Fibroblast of lung (primary cell): ENCODE data around the gene RASSF8. TPM values are rescaled to one million over a fixed set of nuclear protein-coding genes. Genes with fewer than 3 reads are reported as not detected.

Experiments used
- DNase-seq, 2 donors: peaks; one replicate each; pipeline versions ENCODE4 v3.0.0 to v3.0.0-alpha.2; 2010; ENCODE audit warnings: low read depth in 2 of 2
- H2AFZ ChIP-seq: 2 replicates; pipeline ENCODE4 v1.5.1; 2012; ENCODE audit warnings: low read length, control low read depth, inconsistent platforms
- H3K27ac ChIP-seq: 2 replicates; pipeline ENCODE4 v1.5.1; 2011; ENCODE audit warnings: low read length, control low read depth; ENCODE audit not compliant: insufficient read depth
- H3K27me3 ChIP-seq: 2 replicates; pipeline ENCODE4 v1.5.1; 2011; ENCODE audit warnings: mild to moderate bottlenecking, low read length; ENCODE audit not compliant: control insufficient read depth, insufficient read depth
- H3K36me3 ChIP-seq: 2 replicates; pipeline ENCODE4 v1.5.1; 2011; ENCODE audit warnings: low read length; ENCODE audit not compliant: control insufficient read depth, insufficient read depth
- H3K4me1 ChIP-seq: 2 replicates; pipeline ENCODE4 v1.5.1; 2011; ENCODE audit warnings: low read length; ENCODE audit not compliant: control insufficient read depth, insufficient read depth; ENCODE audit errors: extremely low read depth
- H3K4me2 ChIP-seq: 2 replicates; pipeline ENCODE4 v1.5.1; 2011; ENCODE audit warnings: low read length, control low read depth; ENCODE audit not compliant: insufficient read depth; ENCODE audit errors: extremely low read depth
- H3K4me3 ChIP-seq, 4 experiments: fragments of 200-600 bp in 1 of 4; sonication (generic) in 1 of 4; replicated peaks in 1 of 4; 2 replicates each; pipeline ENCODE4 v1.5.1; 2011 to 2016; ENCODE audit warnings: low read length in 4 of 4, low read depth in 3 of 4, mild to moderate bottlenecking in 3 of 4, control low read depth in 2 of 4, inconsistent platforms in 1 of 4, mixed read lengths in 1 of 4; ENCODE audit not compliant: insufficient read depth in 1 of 4; ENCODE audit errors: control extremely low read depth in 1 of 4
- H3K79me2 ChIP-seq: 2 replicates; pipeline ENCODE4 v1.5.1; 2012; ENCODE audit warnings: mild to moderate bottlenecking, low read length, inconsistent platforms; ENCODE audit not compliant: control insufficient read depth, insufficient read depth
- H3K9ac ChIP-seq: 2 replicates; pipeline ENCODE4 v1.5.1; 2011; ENCODE audit warnings: mild to moderate bottlenecking, low read length, control low read depth; ENCODE audit not compliant: insufficient read depth
- H3K9me3 ChIP-seq: 2 replicates; pipeline ENCODE4 v1.5.1; 2012; ENCODE audit warnings: low read depth, low read length; ENCODE audit not compliant: control insufficient read depth, insufficient read depth
- H4K20me1 ChIP-seq: 2 replicates; pipeline ENCODE4 v1.5.1; 2011; ENCODE audit warnings: low read length; ENCODE audit not compliant: control insufficient read depth, insufficient read depth; ENCODE audit errors: extremely low read depth
- EZH2 ChIP-seq: IDR thresholded peaks from 2 replicates; pipeline ENCODE4 v1.5.1; 2012; ENCODE audit warnings: low read length, control low read depth, mild to moderate bottlenecking; ENCODE audit errors: missing control alignments
- polyA plus RNA-seq, 2 donors: library from polyadenylated mRNA; depleted of rRNA in 1 of 2; stranded (reverse) in 1 of 2; unstranded in 1 of 2; fragments of >200 nt; gene quantifications; 2 replicates each; pipeline ENCODE4 v1.2.1, GENCODE V29; 2011 to 2012; ENCODE audit warnings: missing spikeins in 1 of 2
- total RNA-seq: library from RNA; depleted of rRNA; stranded (reverse); fragments of >200 nt; gene quantifications from 2 replicates; pipeline ENCODE4 v1.2.1, GENCODE V29; 2014
- TF ChIP-seq, protein P1 (sequence below), 2 donors: IDR thresholded peaks in 1 of 2; conservative IDR thresholded peaks in 1 of 2; 1 replicate in 1 of 2; 2 replicates in 1 of 2; pipeline ENCODE4 v1.5.1; 2011 to 2012; ENCODE audit warnings: low read length in 2 of 2, control low read depth in 1 of 2, inconsistent platforms in 1 of 2, low read depth in 1 of 2, mild to moderate bottlenecking in 1 of 2

The RASSF8 gene
- total and polyA plus RNA-seq, 2 donors (not counting 1 experiment from before 2014, with no cell fraction given): 28.8 to 52.8 TPM

DNA sequence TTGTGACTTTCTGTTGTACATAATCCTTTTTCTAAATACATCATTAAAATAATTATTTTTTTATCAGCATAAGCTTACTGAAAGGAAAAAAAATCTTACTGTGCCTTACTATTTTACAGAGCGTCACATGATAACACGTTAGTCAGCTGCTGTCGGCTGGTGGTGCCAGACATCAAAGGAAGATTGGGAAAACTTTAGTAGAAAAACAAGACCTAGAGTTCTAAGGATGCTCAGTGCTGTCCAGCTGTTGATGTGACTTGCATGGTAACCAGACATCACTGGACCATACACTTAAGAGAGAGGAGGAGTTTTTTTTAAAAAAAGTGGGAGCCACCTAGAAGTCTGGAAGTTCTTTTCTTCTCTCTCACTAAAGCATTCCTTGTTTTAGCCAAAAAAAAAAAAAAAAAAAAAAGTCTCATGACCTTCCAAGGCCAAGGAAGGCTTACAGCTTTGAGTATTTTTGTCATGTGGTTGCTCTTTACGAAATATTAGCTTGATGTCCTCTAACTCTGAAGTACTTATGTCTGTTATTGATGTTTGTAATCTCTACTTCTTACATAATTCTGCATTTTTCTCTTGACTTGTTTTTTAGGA lies 4.5 kb downstream of the RASSF8 start:
- H3K4me3 ChIP-seq: no peak overlapping the region

DNA sequence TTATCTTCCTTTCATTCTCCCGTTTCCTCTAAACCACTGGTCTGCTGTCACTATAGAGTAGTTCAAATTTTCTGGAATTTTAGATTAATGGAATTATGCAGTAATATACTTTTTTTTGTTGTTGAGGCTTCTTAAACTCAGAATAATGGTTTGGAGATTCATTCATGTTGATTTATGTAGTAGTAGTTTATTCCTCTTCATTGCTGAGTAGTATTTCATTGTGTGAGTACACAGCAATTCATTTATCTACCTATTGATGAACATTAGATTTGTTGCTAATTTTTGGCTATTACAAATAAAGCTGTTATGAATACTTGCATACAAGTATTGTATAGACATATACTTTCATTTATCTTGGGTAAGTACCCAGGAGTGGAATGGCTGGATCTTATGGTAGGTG lies 7.2 kb downstream of the RASSF8 start:
- Histone ChIP-seq H3K9me3 (no peaks in the 10 kb centered on the region), H3K9ac (no peak overlapping the region), H3K36me3 (no peaks in the 10 kb centered on the region), H3K79me2 (peaks cover 89% of the 10 kb centered on the region), H3K4me3 (no peak overlapping the region), H2AFZ (no peak overlapping the region), H4K20me1 (no peaks in the 10 kb centered on the region), H3K27ac (no peak overlapping the region), H3K4me2 (no peak overlapping the region), H3K27me3 (no peaks in the 10 kb centered on the region), H3K4me1 (peaks cover 5% of the 10 kb centered on the region)
- no peak for DNase-seq
- no peak for TF ChIP-seq EZH2
- TF ChIP-seq, protein P1, sequence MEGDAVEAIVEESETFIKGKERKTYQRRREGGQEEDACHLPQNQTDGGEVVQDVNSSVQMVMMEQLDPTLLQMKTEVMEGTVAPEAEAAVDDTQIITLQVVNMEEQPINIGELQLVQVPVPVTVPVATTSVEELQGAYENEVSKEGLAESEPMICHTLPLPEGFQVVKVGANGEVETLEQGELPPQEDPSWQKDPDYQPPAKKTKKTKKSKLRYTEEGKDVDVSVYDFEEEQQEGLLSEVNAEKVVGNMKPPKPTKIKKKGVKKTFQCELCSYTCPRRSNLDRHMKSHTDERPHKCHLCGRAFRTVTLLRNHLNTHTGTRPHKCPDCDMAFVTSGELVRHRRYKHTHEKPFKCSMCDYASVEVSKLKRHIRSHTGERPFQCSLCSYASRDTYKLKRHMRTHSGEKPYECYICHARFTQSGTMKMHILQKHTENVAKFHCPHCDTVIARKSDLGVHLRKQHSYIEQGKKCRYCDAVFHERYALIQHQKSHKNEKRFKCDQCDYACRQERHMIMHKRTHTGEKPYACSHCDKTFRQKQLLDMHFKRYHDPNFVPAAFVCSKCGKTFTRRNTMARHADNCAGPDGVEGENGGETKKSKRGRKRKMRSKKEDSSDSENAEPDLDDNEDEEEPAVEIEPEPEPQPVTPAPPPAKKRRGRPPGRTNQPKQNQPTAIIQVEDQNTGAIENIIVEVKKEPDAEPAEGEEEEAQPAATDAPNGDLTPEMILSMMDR (conservative IDR thresholded peaks at IDR 0.05 in 1 of 2, IDR thresholded peaks at IDR 0.05 in 1 of 2; ENCODE audit: low read depth in 1 of 2, low read length in 2 of 2): no peak

More for the DNA sequence above, 4.5 kb downstream of the RASSF8 start:
- Histone ChIP-seq H3K36me3 (no peaks in the 10 kb centered on the region), H2AFZ (no peak overlapping the region), H3K4me2 (no peak overlapping the region), H3K79me2 (peaks cover 81% of the 10 kb centered on the region), H3K4me1 (peaks cover 9% of the 10 kb centered on the region), H3K27me3 (no peaks in the 10 kb centered on the region), H3K9me3 (no peaks in the 10 kb centered on the region), H4K20me1 (no peaks in the 10 kb centered on the region), H3K27ac (no peak overlapping the region), H3K9ac (no peak overlapping the region)
- TF ChIP-seq, protein P1 (conservative IDR thresholded peaks at IDR 0.05 in 1 of 2, IDR thresholded peaks at IDR 0.05 in 1 of 2; ENCODE audit: low read depth in 1 of 2, low read length in 2 of 2): no peak
- TF ChIP-seq EZH2: no peak
- DNase-seq: no peak

DNA sequence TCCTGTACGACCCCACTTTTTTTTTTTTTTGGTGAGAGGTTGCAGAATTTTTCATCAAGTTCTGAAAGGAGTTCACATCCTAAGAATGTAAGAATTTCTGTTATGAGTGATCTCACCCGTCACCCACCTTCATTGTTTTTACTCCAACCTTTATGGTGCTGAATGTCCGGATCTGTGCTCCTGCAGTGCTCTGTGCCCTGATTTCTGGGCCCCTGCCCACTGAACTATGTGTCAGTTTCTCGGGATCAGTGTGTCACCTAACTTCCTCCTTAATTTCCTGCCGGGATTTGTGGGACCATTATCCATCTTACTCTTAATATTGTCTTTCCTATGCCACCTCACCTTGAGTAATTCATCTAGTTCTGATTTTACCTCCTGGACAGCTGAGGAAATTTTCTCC lies 11.6 kb downstream of the RASSF8 start:
- H3K4me3 ChIP-seq: no peak overlapping the region
- H3K4me2 ChIP-seq: no peak overlapping the region
- H3K4me1 ChIP-seq: peaks cover 4% of the 10 kb centered on the region
- DNase-seq: peak in 1 of 2 donors; percentile 56
- H3K9ac ChIP-seq: no peak overlapping the region
- H3K27ac ChIP-seq: no peak overlapping the region
- H3K36me3 ChIP-seq: no peaks in the 10 kb centered on the region
- TF ChIP-seq, protein P1 (conservative IDR thresholded peaks at IDR 0.05 in 1 of 2, IDR thresholded peaks at IDR 0.05 in 1 of 2; ENCODE audit: low read depth in 1 of 2, low read length in 2 of 2): no peak
- peaks cover 74% of the 10 kb centered on the region for H3K79me2 ChIP-seq
- H4K20me1 ChIP-seq: no peaks in the 10 kb centered on the region
- no peaks in the 10 kb centered on the region for H3K9me3 ChIP-seq
- no peaks in the 10 kb centered on the region for H3K27me3 ChIP-seq
- no peak overlapping the region for H2AFZ ChIP-seq
